Occipital lobe (tissue), 2 donors: ENCODE measurements around the gene LRRC37B. TPM values are rescaled to one million over a fixed set of nuclear protein-coding genes. Genes with fewer than 3 reads are reported as not detected.
A peak's percentile ranks its signal among the peaks of the same experiment; 100 is the strongest.
"Not testable (repeated sequence)": the region's sequence is repeated elsewhere in the genome, so short reads cannot be mapped to it uniquely, and the experiment has no call there.

Source experiments
- DNase-seq: peaks from one replicate; lab custom pipeline; 2025; lab: John Stamatoyannopoulos, UW
- total RNA-seq: library from RNA; depleted of rRNA; stranded (reverse); fragments of >200 nt; gene quantifications from one replicate; pipeline ENCODE4 v1.2.3, GENCODE V29; 2014

The LRRC37B gene
- 79.5 TPM for total RNA-seq

DNA sequence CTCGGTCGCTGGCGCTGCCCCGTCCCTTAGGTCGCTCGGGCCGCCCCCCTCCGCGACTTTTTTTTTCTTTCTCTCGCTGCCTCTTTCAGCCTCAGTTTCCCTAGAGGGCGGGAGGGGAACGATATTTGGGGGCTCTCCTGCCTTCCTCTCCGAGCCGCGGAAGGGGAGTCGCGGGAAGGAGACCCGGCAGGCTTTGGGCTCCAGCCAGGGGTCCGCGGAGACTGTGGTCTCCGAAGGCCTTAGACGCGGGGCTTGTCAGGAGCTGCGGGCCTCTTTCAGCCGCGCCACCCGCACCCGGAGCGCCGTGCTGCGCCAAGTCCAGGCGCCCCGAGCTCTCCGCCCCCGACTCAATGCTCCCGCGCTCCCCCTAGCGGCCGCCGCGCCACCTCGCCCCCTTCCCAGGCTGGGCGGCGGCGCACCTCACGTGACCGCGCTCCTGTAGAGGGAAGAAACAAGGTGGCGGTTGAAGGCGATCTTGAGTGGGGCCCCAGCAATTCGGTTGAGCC is at the start of gene LRRC37B:
Gene LRRC37B, plus strand, starts transcription at position 427 of the 506 bp plus-strand sequence. CDS start 14,010 bp downstream, outside the sequence.
- DNase-seq, result peak; percentile 78

DNA sequence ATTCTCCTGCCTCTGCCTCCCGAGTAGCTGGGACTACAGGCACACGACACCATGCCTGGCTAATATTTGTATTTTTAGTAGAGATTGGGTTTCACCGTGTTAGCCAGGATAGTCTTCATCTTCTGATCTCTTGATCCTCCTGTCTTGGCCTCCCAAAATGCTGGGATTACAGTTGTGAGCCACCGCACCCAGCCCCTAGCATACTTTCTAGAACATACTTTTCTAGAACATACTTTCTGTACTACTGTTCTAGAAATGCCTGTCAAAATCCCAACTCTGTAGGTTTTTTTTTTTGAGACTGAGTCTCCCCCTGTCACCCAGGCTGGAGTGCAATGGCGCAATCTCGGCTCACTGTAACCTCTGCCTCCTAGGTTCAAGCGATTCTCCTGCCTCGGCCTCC is 43.1 kb upstream of the LRRC37B start:
- not testable (repeated sequence) for DNase-seq

DNA sequence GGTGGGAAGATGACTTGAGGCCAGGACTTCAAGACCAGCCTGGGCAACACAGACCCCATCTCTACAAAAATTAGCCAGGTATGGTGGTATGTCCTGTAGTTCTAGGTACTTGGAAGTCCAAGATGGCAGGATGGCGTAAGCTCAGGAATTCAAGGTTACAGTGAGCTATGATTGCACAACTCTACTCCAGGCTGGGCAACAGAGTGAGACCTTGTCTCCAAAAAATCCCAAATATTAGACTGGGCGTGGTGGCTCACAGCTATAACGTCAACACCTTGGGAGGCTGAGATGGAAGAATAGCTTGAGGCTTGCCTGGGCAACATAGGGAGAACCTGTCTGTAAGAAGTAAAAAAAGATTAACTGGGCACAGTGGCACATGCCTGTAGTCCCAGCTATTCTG is 39.5 kb upstream of the LRRC37B start:
- DNase-seq, result no peak

DNA sequence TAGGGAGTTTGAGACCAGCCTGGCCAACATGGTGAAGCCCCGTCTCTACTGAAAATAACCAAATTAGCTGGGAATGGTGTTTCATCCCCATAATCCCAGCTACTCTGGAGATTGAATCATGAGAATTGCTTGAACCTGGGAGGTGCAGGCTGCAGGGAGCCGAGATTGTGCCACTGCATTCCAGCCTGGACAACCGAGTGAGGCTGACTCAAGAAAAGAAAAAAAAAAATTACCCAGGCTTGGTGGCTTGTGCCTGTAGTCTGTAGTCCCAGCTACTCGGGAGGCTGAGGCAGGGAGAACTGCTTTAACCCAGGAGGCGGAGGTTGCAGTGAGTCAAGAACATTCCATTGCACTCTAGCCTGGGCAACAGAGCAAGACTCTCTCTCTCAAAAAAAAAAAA is 36.8 kb upstream of the LRRC37B start:
- DNase-seq, result not testable (repeated sequence)

DNA sequence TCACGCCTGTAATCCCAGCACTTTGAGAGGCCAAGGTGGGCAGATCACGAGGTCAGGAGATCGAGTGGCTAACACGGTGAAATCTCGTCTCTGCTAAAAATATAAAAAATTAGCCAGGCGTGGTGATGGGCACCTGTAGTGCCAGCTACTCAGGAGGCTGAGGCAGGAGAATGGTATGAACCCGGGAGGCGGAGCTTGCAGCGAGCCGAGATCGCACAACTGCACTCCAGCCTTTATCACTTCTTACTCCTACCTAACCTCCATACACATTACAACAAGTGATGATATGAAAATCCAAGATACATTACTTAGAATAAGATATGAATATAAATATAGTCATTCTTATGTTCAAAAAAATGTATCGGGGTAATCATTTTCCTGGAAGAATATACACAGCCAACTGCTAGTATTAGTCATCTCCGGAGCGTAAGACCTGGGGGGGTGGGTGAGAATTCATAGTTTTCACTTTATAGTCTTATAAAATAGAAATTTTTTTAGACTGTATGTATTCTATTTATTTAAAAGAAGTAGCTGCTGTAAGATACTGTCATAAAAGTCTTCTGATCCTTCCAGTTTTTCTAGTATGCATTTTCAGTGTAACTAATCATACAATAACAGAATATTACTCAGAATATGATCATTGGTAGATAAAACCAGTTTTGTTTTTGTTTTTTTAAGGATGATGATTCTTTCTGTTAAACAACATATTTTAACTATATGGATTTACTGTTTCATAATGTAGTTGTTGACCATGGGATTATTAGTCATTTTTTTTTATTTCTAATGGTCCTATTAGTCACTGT is 32.7 kb upstream of the LRRC37B start:
- not testable (repeated sequence) for DNase-seq

DNA sequence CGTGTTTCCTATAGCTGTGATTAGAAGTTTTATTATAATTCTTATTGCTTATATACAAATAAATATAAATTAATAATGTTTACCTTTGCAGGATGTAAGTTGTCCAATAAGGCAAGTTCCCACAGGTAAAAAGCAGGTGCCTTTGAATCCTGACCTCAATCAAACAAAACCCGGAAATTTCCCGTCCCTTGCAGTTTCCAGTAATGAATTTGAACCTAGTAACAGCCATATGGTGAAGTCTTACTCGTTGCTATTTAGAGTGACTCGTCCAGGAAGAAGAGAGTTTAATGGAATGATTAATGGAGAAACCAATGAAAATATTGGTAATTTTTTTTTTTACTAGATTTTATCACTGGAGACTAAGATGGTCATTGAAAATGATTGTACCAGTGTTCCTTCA is 31.8 kb upstream of the LRRC37B start:
- not testable (repeated sequence) for DNase-seq

DNA sequence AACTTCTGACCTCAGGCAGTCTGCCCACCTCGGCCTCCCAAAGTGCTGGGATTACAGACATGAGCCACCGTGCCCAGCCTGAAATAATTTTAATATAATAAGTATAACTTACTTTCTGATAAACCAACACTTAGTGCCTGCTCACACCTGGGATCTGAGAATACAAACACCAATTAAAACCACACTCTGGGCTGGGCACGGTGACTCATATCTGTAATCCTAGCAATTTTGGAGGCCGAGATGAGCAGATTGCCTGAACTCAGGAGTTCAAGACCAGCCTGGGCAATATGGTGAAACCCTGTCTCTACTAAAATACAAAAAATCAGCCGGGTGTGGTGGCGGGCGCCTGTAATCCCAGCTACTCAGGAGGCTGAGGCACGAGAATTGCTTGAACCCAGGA is 15.4 kb upstream of the LRRC37B start:
- not testable (repeated sequence) for DNase-seq

DNA sequence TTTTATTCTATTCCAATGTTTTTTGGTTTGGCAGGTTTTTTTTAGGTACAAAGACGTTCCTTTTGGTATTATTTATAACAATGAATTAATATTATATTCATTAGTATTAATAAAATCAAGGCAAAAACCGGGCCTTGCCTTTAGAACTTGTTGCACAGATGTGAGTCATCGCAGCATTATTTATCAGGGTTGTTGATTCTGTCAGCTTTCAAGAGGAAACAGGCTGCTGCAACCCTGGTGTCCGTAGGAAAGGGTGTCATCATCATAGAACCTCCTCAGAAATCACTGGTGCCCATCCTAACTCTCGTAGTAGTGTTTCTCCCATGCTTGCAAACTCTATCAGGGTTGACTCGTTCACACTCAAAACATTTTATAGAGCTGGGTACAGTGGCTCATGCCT is 10.2 kb upstream of the LRRC37B start:
- DNase-seq, result no peak

GRCh38 chr17:32007463-32008298 is 498 bp downstream of the LRRC37B start:
- peak; percentile 59 for DNase-seq

GRCh38 chr17:32009262-32009542 is 2.0 kb downstream of the LRRC37B start:
- DNase-seq, result no peak

DNA sequence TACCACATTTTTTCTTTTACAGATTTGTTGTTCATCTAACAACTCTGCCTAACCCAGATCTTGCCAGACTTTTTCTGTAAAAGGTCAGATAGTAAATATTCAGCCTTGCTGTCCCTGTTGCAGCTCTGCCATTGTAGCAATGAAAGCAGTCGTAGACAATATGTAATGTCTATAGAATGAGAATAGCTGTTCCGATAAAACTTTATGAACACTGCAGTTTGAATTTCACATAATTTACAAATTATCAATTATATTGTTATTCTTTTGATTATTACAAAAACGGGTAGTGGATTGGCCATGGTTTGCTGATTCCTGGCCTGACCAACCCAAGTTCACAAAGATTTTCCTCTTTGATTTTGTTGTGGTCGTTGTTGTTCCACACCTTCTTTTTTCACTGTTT is 2.9 kb downstream of the LRRC37B start:
- DNase-seq, result no peak

GRCh38 chr17:32015245-32016013 is 8.2 kb downstream of the LRRC37B start:
- no peak for DNase-seq

GRCh38 chr17:32016231-32016630 is 9.0 kb downstream of the LRRC37B start:
- DNase-seq, result no peak

GRCh38 chr17:32019228-32019627 is 12.0 kb downstream of the LRRC37B start:
- no peak for DNase-seq

- no peak for DNase-seq
Measured at GRCh38 chr17:32020943-32021614, 13.9 kb downstream of the LRRC37B start.

DNA sequence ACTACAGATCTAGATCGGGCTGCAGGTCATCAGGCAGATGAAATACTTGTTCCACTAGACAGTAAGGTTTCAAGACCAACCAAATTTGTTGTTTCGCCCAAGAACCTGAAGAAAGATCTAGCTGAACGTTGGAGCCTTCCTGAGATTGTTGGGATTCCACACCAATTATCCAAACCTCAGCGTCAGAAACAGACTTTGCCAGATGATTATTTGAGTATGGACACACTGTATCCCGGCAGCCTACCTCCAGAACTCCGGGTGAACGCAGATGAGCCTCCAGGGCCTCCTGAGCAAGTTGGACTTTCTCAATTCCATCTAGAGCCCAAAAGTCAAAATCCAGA is 14.4 kb downstream of the LRRC37B start:
- no peak for DNase-seq

DNA sequence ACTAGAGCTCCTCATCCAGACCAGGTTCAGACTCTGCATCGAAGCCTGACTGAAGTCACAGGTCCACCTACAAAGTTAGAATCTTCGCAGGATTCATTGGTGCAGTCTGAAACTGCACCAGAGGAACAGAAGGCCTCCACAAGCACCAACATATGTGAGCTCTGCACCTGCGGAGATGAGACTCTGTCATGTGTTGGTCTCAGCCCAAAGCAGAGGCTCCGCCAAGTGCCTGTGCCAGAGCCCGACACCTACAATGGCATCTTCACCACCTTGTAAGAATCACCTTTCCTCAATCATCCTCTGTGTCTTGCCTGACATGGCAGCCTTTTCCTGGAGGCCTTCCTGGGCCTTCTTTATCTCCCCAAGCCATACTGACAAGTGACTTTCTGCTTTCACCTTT is 15.4 kb downstream of the LRRC37B start:
- not testable (repeated sequence) for DNase-seq

- not testable (repeated sequence) for DNase-seq
Measured at GRCh38 chr17:32027271-32027670, 20.1 kb downstream of the LRRC37B start.

- no peak for DNase-seq
Measured at GRCh38 chr17:32033223-32033622, 26.0 kb downstream of the LRRC37B start.

DNA sequence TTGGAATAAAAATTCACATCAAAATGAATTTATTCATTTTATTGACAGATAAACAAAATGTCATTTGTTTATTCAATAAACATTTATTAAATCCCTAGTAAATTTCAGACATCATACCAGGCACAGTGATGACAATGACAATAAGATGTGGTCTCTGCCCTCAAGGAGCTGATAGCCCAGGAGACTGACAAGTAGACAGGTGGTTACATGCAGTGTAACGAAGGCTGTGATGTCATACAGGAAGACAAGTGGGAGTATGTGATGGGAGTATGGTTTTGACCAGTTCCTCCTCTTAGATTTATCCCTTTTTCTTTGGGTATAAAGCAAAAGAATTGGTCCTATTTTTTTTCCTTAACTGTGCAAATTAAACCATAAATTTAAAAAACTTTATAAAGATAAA is 26.6 kb downstream of the LRRC37B start:
- not testable (repeated sequence) for DNase-seq

- DNase-seq, result not testable (repeated sequence)
Measured at GRCh38 chr17:32040246-32040645, 33.1 kb downstream of the LRRC37B start.
